Thyroid gland (tissue), 4 donors: Measurements from ENCODE around the gene ZRANB2.

Experiments used
- POLR2A ChIP-seq, 2 donors: fragments of 450-650 bp; IDR thresholded peaks; one replicate each; pipeline ENCODE4 v1.6.1; 2017; ENCODE audit warnings: antibody characterized with exemption in 2 of 2, mild to moderate bottlenecking in 2 of 2, moderate library complexity in 1 of 2
- TF ChIP-seq, protein P1 (sequence below), 6 experiments: fragments of 200-600 bp in 3 of 6; fragments of 450-650 bp in 3 of 6; sonication (generic) in 3 of 6; IDR thresholded peaks; one replicate each; pipeline ENCODE4 v1.5.1; 2016 to 2019; ENCODE audit warnings: antibody characterized with exemption in 6 of 6, mild to moderate bottlenecking in 2 of 6, inconsistent platforms in 1 of 6, moderate library complexity in 1 of 6

DNA sequence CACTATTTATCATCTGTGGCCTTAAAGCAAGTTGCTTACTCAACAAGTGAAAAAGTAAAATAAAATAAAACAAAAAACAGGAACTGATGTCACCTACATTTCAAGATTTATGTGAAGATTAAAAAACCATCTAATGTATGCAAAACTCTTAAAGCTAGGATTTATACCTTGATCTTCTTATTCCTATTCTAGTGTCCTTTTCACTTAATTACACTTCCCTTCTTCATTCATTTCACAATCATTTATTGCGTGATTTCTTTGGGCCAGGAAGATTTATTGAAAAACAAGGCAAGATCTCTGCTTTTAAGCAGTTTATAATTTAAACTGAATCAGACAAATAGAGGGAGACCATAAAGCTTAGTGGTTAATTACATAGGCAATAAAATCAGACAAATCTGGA is 51.9 kb downstream of the ZRANB2 start:
- TF ChIP-seq, protein P1, sequence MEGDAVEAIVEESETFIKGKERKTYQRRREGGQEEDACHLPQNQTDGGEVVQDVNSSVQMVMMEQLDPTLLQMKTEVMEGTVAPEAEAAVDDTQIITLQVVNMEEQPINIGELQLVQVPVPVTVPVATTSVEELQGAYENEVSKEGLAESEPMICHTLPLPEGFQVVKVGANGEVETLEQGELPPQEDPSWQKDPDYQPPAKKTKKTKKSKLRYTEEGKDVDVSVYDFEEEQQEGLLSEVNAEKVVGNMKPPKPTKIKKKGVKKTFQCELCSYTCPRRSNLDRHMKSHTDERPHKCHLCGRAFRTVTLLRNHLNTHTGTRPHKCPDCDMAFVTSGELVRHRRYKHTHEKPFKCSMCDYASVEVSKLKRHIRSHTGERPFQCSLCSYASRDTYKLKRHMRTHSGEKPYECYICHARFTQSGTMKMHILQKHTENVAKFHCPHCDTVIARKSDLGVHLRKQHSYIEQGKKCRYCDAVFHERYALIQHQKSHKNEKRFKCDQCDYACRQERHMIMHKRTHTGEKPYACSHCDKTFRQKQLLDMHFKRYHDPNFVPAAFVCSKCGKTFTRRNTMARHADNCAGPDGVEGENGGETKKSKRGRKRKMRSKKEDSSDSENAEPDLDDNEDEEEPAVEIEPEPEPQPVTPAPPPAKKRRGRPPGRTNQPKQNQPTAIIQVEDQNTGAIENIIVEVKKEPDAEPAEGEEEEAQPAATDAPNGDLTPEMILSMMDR (IDR thresholded peaks at IDR 0.05), result no peak
- no peak for TF ChIP-seq POLR2A (IDR thresholded peaks at IDR 0.05)
